Activated CD4-positive, alpha-beta T cell treated with anti-CD3 and anti-CD28 coated beads, Interleukin-2, Interleukin-6, amounts not matched to agents 100 ng/mL and 50 ng/mL, durations not matched to agents 16 hours and 8 hours (primary cell): ENCODE results near the gene CLDN11.

ENCODE experiments used
- DNase-seq: peaks from one replicate; pipeline ENCODE4 v3.0.0-alpha.2; 2020

Gene CLDN11

GRCh38 chr3:170473358-170473757, 54.7 kb downstream of the CLDN11 start:
- DNase-seq = no peak

- no peak for DNase-seq
Measured at GRCh38 chr3:170475092-170475685, 56.5 kb downstream of the CLDN11 start.

- DNase-seq = no peak
Measured at GRCh38 chr3:170476291-170476690, 57.6 kb downstream of the CLDN11 start.

GRCh38 chr3:170477395-170477794, 58.7 kb downstream of the CLDN11 start:
- no peak for DNase-seq

GRCh38 chr3:170480111-170480510, 61.4 kb downstream of the CLDN11 start:
- DNase-seq = no peak

GRCh38 chr3:170482199-170482598, 63.5 kb downstream of the CLDN11 start:
- DNase-seq = no peak

- DNase-seq = no peak
Measured at GRCh38 chr3:170483485-170484262, 65.0 kb downstream of the CLDN11 start.
